NCI-H1417 treated with DMSO at 0.1 percent for 48 hours (cell line): ENCODE data around the gene HEXD.
"Not testable (repeated sequence)": the region's sequence is repeated elsewhere in the genome, so short reads cannot be mapped to it uniquely, and the experiment has no call there.

Experiments used
- DNase-seq: peaks from one replicate; lab custom pipeline; 2025; lab: John Stamatoyannopoulos, UW

HEXD gene

GRCh38 chr17:82382220-82382932, 35.8 kb upstream of the HEXD start:
- not testable (repeated sequence) for DNase-seq

DNA sequence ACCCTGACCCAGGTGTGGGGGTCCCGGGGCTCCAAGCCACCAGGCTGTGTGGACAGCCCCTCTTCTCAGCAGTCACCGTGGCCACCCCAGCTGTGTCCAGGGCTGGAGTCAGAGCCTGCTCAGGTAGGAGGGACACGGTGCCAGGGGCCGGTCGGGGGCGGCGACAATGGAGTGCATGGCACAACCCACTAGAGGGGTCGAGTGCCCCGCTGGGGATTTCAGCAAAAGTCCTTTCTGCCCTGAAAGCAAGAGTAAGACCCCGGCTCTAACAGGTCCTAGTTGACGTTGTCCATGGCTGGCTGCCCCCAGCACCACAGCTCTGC, 35.3 kb upstream of the HEXD start:
- no peak for DNase-seq

DNA sequence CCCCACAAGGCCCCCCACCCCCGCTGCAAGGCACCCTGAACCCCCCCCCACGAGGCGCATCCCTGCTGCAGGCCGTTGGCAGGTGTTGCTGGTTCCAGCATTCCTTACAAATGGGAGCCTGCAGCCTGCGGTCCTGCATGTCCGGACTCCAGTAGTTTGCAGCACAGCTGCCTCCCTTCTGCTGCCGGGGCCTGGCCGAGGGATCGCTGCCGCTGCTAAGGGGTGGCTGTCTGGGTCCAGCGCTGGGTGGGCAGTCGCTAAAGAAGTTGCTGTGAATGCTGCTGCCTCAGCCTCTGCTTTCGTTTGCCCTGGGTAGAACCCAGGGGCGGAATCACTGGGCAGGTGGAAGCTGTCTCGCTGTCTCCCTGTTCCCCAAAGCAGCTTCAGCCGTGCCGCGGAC, 34.7 kb upstream of the HEXD start:
- DNase-seq, result no peak

DNA sequence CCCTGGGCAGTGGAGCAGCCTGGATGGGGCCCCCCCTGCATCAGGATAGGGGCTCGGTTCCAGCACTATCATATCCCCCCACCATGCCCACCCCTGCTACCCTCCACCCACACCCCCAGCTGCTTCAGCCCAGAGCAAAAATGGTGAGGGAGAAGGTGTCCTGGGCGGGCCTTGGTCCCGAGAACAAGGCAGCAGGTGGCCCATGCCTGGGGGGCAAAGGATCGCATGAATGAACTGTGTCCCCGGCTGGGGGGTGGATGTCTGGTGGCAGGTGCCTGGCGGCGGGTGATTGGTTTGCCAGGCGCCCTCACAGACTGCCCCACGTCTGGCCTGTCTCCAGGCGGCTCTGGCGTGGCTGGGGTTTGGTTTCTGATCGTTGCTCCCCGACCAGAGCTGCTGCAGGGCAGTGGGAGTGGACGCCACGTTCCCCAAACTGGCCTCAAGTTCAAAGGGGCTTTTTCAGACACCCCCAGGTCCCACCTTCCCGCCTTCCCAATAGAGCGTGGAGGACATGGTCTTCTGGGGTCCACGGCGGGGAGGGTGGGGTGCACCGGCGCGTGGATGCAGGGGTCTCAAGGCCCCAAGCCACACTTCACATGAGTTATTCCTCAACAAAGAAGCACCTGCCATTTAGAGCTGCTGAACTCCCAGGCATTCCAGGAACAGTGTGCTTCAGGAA, 34.0 kb upstream of the HEXD start:
- no peak for DNase-seq

GRCh38 chr17:82384730-82385481, 33.2 kb upstream of the HEXD start:
- DNase-seq, result peak; percentile 41

DNA sequence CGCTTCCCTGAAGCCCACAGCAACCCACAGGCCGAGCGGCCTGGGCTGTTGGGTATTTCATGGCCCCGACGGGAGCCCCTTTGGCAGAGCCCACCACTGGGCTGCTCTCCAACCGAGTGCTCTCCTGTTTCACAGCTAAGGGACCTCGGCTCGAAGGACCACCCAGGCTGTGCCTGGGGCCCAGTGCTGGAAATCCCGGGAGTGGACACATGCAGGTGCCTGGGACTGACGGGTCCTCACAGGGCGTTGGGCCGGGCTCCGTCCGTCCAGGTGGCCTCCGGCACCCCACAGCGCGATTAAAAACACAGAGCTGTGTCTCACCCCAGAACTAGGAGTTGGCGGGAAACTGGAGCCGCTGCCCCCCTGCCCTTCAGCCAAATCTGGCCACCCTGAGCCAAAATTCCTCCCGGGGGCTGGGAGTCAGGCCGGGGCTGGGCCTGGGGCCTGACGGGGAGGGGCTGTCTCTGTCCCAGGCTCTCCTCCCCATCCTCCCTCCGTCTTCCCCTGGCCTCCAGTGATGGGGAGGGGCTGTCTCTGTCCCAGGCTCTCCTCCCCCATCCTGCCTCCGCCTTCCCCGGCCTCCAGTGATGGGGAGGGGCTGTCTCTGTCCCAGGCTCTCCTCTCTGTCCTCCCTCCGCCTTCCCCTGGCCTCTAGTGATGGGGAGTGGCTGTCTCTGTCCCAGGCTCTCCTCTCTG, 32.4 kb upstream of the HEXD start:
- DNase-seq, result no peak

DNA sequence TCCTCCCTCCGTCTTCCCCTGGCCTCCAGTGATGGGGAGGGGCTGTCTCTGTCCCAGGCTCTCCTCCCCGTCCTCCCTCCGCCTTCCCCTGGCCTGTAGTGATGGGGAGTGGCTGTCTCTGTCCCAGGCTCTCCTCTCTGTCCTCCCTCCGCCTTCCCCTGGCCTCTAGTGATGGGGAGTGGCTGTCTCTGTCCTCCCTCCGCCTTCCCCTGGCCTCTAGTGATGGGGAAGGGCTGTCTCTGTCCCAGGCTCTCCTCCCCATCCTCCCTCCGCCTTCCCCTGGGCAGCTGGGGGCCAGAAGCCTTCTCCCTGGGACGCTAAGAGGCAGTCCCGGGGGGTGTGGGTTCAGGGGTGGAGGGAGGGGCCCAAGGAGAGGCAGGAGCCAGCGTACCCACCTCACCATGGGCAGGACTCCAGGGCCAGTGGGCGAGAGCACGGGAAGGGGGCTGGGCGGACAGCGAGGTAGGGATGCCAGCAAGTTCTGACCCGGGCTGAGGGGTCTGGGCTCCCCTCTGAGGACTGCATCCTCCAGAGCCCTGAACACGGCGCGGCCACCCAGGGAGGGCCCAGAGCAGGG, 31.8 kb upstream of the HEXD start:
- no peak for DNase-seq

- DNase-seq, result no peak
Measured at GRCh38 chr17:82386881-82387704, 31.1 kb upstream of the HEXD start.

DNA sequence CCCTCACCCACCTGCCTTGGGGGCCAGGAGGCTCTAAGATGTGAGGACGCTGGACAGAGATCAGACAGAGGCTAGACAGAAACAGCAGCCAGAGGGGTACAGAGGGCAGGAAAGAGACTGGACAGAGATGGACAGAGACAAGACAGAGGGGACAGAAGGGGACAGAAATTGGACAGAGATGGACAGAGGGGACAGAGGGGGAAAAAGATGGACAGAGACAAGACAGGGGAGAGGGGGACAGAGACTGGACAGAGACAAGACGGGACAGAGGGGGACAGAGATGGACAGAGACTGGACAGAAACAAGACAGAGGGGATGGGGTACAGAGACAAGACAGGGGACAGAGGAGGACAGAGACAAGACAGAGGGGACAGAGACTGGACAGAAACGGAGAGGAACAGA, 30.4 kb upstream of the HEXD start:
- DNase-seq, result no peak

DNA sequence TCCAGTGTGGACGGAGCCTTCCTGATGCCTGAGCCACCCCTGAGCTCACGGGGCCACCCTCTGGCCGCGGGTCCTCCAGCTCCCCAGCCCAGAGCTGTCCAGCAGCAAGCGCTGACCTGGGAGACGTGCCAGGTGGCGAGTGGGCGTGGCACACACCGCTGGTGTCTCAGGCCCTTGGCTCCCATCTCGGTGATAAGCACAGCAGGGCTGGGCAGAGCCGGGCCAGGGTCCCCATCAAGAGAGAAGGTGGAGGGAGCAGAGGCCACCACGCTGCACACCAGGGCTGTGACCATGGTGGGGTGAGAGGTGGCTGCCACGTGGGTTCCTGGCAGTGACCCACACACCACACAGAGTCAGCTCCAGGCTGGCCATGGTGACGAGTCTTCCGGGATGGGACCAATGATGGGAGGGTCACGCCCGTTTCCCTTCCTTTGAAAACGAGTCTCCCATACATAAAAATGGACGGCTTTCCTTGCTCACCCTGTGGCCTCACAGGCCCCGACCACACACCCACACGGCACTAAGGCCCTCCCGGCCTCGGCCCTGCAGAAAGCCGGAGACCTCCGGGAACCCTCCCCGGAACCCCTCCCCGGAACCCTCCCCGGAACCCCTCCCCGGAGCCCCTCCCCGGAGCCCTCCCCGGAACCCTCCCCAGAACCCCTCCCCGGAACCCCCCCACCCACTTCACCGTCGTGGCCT, 29.8 kb upstream of the HEXD start:
- no peak for DNase-seq

- DNase-seq, result no peak
Measured at GRCh38 chr17:82388922-82389283, 29.2 kb upstream of the HEXD start.

GRCh38 chr17:82389379-82389778, 28.8 kb upstream of the HEXD start:
- DNase-seq, result no peak

DNA sequence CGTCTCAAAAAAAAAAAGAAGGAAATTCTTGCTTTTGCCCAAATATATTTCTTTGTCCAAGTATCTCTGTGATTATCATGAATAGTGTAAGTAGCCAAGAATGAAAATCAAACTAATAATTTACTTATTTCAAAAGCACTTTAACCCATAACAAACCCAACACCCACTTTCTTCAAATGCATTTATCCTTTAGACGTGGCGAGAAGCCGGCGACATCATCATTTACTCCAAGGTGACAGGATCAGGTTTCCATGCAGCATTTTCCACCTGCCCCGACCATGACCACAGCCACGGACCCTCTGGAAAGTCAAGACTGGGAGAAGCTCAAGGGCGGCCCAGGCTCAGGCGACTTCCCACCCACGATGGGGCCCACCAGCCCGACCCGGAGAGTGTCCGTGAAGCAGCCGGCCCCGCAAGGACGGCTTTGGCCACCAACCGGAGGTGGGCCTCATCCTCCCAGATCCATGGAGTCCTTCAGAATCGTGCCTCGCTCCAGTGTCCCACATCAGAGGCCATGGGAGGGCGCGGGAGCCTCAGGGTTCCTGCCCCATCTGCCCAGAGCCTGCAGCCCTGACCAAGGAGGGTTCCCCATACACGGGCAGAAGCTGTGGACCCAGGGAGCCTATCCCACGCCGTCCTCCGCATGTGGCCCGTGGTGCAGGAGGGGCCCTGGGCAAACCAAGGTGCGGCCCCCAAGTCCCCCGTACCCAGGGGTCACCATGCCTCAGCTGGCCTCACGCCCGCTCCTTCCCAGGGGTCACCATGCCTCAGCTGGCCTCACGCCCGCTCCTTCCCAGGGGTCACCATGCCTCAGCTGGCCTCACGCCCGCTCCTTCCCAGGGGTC, 27.9 kb upstream of the HEXD start:
- no peak for DNase-seq

- DNase-seq, result no peak
Measured at GRCh38 chr17:82390860-82391435, 27.2 kb upstream of the HEXD start.

DNA sequence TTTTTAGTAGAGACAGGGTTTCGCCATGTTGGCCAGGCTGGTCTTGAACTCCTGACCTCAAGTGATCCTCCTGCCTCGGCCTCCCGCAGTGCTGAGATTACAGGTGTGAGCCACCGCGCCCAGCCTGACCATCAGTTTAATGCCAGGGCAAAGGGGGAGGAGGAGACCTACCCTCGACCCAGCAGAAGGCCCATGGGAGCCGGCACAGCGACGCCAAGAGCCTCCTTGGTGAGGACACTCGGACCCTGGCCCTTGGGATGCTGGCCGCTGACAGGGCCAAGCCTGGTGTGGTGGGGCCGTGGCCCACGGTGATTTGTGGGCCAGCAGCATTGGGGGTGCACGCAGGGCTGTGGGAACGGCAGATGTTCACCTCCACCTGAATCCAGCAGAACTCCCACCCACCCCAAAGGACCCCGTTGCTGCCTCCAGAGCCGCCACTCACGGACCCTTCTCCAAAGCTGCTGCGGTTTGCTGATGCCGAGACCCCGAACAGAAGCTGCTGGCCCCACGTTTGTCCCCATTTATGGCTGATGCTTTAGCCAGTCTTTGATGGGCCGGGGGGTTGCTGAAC, 26.6 kb upstream of the HEXD start:
- no peak for DNase-seq

DNA sequence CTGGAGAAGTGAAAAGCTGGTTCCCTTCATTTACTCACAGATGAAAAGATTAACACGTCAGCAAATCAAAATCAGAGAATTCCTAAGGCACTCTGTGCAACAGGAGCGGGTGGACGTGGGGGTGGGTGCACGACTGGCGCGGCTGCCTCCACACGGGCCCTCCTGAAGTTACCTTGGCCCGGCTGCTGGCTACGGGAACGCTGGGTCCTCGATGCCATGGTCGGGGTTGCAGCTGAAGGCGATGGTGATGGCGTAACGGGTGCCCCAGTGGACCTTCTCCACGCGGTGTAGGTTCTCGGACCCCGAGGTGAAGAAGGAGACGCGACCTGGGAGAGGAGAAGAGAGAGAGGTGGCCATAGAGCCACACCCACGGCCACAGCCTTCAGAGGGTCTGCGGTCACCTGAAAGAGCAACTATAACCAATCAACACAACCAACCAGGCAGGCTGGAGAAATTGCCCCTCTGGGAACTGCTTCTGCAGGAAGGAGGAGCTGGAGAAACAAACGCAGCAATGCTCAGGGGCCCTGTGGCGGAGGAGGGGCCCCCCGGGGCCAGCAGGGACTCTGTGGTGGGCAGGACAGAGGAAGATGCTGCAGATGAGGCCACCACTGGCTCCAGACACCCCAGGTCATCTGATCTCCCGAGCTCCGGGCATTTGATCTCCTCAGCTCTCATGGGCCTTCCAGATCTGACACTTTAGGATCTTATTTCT, 25.8 kb upstream of the HEXD start:
- DNase-seq, result no peak

DNA sequence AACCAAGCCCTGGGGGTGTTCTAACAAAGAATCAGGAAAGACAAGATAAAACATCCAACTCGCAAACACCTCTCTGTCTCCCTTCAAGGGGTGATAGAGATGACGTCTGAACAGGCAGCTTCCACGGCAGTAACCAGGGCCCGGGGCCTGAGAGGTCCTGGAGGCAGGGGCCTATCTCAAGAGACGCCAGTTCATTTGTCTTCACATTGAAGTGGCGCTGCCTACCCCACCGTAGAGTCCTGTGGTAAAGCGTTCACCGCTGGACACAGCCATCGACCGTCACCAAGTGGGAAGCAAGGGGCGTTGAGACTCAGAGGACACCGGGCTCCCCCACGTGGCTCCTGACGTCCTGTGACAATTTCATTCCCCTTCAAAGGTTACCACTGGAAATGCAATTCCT, 25.2 kb upstream of the HEXD start:
- DNase-seq, result no peak

- no peak for DNase-seq
Measured at GRCh38 chr17:82394278-82394677, 23.9 kb upstream of the HEXD start.
